HepG2 (cell line): ENCODE data around the gene PSMD12. TPM values are rescaled to one million over a fixed set of nuclear protein-coding genes. Genes with fewer than 3 reads are reported as not detected.

Experiments
- ARNT2 ChIP-seq: sonication (generic); formaldehyde crosslinking; IDR thresholded peaks from 2 replicates; pipeline ENCODE4 v1.8.0; 2022; ENCODE audit warnings: mild to moderate bottlenecking, low read depth, missing genetic modification reagents, moderate library complexity
- ESRRA ChIP-seq: sonication (generic); formaldehyde crosslinking; IDR thresholded peaks from 2 replicates; pipeline ENCODE4 v1.5.1; 2020; ENCODE audit warnings: mild to moderate bottlenecking, low read depth, missing genetic modification reagents
- GATAD1 ChIP-seq: IDR thresholded peaks from 2 replicates; pipeline ENCODE4 v1.6.1; 2016; ENCODE audit warnings: missing genetic modification reagents, missing compliant biosample characterization
- IKZF4 ChIP-seq: sonication (generic); formaldehyde crosslinking; IDR thresholded peaks from 2 replicates; pipeline ENCODE4 v1.5.1; 2020; ENCODE audit warnings: borderline replicate concordance, mild to moderate bottlenecking, low read depth, missing genetic modification reagents; ENCODE audit errors: not compliant biosample characterization
- NFKBIZ ChIP-seq: IDR thresholded peaks from 2 replicates; pipeline ENCODE4 v1.6.1; 2018; ENCODE audit warnings: missing genetic modification reagents, missing compliant biosample characterization
- SMC3 ChIP-seq: IDR thresholded peaks from 2 replicates; pipeline ENCODE4 v1.6.1; 2011; ENCODE audit warnings: low read length, improper control_type of control experiment
- SNAI1 ChIP-seq: sonication (generic); formaldehyde crosslinking; IDR thresholded peaks from 2 replicates; pipeline ENCODE4 v1.5.0; 2020; ENCODE audit warnings: mild to moderate bottlenecking, missing genetic modification reagents, borderline replicate concordance
- TEAD2 ChIP-seq: sonication (generic); formaldehyde crosslinking; IDR thresholded peaks from 2 replicates; pipeline ENCODE4 v1.9.0; 2021; ENCODE audit warnings: missing genetic modification reagents
- YEATS4 ChIP-seq: sonication (generic); formaldehyde crosslinking; IDR thresholded peaks from 2 replicates; pipeline ENCODE4 v1.4.0; 2020; ENCODE audit warnings: missing genetic modification reagents, borderline replicate concordance
- ZFP82 ChIP-seq: sonication (generic); formaldehyde crosslinking; IDR thresholded peaks from 2 replicates; pipeline ENCODE4 v1.5.1; 2020; ENCODE audit warnings: mild to moderate bottlenecking, missing genetic modification reagents, borderline replicate concordance
- ZNF17 ChIP-seq: sonication (generic); formaldehyde crosslinking; IDR thresholded peaks from 2 replicates; pipeline ENCODE4 v1.5.0; 2020; ENCODE audit warnings: mild to moderate bottlenecking, missing genetic modification reagents
- ZNF235 ChIP-seq: sonication (generic); formaldehyde crosslinking; IDR thresholded peaks from 2 replicates; pipeline ENCODE4 v1.8.1; 2023; ENCODE audit warnings: mild to moderate bottlenecking, missing genetic modification reagents, borderline replicate concordance
- ZNF563 ChIP-seq: sonication (generic); formaldehyde crosslinking; IDR thresholded peaks from 2 replicates; pipeline ENCODE4 v1.8.0; 2022; ENCODE audit warnings: mild to moderate bottlenecking, moderate library complexity, missing genetic modification reagents
- ZSCAN9 ChIP-seq: IDR thresholded peaks from 2 replicates; pipeline ENCODE4 v1.6.1; 2016; ENCODE audit warnings: borderline replicate concordance
- polyA plus RNA-seq, 8 experiments: library from polyadenylated mRNA; depleted of rRNA in 3 of 8; stranded (reverse) in 7 of 8; unstranded in 1 of 8; fragments of >200 nt; fragmentation: Illumina TruSeq in 4 of 8; extraction: Trizol in 4 of 8; gene quantifications; 2 replicates each; pipeline versions ENCODE4 v1.2.1 to v1.2.3, GENCODE V29; 2011 to 2016; ENCODE audit warnings: low read depth in 4 of 8, missing spikeins in 1 of 8, mixed read lengths in 1 of 8; ENCODE audit not compliant: insufficient read depth in 1 of 8
- total RNA-seq, 5 experiments: library from RNA; depleted of rRNA; stranded (reverse); fragments of >200 nt; fragmentation: Illumina TruSeq; extraction: Trizol; gene quantifications; 2 replicates each; pipeline ENCODE4 v1.2.3, GENCODE V29; 2016; ENCODE audit warnings: low read depth in 1 of 5
- TF ChIP-seq, protein P1 (sequence below): conservative IDR thresholded peaks from 2 replicates; pipeline ENCODE4 v1.6.1; 2018; ENCODE audit warnings: missing genetic modification reagents
- TF ChIP-seq, protein P2 (sequence below): sonication (generic); formaldehyde crosslinking; IDR thresholded peaks from 2 replicates; pipeline ENCODE4 v1.4.0; 2020; ENCODE audit warnings: mild to moderate bottlenecking, missing genetic modification reagents
- TF ChIP-seq, protein P3 (sequence below): sonication (generic); formaldehyde crosslinking; IDR thresholded peaks from 2 replicates; pipeline ENCODE4 v1.5.1; 2020; ENCODE audit warnings: mild to moderate bottlenecking, missing genetic modification reagents
- TF ChIP-seq, protein P4 (sequence below): sonication (generic); formaldehyde crosslinking; IDR thresholded peaks from 2 replicates; pipeline ENCODE4 v1.5.0; 2020; ENCODE audit warnings: mild to moderate bottlenecking, missing genetic modification reagents

PSMD12 gene
- total and polyA plus RNA-seq, 2 of the 13 experiments (the other 11 are each of a cell fraction or from before 2014, with no cell fraction given), result 27.4 to 71.7 TPM

DNA sequence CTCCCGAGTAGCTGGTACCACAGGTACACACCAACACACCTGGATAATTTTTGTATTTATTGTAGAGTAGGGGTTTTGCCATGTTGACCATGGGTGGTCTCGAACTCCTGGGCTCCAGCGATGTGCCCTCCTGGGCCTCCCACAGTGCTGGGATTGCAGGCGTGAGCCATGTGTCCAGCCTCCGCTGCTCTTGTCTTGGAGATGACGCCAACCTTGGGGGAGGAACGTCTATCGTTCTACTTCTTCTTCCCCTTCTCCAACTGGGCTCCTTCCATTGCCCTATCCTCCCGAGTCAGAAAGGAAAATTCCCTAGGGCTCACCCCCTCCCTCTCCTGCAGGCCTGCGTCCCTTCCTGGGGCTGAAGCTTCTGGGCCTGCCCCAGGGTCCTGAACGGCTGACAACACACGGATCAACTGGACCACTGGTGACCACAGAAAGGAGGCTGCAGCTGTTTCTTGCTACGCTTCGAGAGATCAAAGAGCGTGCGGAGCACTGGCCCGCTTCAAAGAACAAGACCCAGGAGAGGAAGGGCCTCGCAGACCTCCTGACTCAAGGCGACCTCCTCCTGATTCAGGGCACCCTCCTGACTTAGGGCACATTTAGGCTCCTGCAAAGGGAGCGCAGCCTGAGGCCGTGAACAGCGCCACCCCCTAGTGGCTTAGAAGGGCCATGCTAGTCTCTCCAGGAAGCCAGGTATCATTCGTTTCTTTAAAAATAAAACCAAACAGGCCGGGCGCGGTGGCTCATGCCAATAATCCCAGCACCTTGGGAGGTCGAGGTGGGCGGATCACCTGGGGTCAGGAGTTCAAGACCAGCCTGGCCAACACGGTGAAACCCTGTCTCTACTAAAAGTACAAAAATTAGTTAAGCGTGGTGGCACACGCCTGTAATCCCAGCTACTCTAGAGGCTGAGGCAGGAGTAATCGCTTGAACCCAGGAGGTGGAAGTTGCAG is 72.8 kb downstream of the PSMD12 start (continued):
- TF ChIP-seq, protein P1, sequence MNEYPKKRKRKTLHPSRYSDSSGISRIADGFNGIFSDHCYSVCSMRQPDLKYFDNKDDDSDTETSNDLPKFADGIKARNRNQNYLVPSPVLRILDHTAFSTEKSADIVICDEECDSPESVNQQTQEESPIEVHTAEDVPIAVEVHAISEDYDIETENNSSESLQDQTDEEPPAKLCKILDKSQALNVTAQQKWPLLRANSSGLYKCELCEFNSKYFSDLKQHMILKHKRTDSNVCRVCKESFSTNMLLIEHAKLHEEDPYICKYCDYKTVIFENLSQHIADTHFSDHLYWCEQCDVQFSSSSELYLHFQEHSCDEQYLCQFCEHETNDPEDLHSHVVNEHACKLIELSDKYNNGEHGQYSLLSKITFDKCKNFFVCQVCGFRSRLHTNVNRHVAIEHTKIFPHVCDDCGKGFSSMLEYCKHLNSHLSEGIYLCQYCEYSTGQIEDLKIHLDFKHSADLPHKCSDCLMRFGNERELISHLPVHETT (CRISPR knock-in tag), result no peak
- TF ChIP-seq, protein P2, sequence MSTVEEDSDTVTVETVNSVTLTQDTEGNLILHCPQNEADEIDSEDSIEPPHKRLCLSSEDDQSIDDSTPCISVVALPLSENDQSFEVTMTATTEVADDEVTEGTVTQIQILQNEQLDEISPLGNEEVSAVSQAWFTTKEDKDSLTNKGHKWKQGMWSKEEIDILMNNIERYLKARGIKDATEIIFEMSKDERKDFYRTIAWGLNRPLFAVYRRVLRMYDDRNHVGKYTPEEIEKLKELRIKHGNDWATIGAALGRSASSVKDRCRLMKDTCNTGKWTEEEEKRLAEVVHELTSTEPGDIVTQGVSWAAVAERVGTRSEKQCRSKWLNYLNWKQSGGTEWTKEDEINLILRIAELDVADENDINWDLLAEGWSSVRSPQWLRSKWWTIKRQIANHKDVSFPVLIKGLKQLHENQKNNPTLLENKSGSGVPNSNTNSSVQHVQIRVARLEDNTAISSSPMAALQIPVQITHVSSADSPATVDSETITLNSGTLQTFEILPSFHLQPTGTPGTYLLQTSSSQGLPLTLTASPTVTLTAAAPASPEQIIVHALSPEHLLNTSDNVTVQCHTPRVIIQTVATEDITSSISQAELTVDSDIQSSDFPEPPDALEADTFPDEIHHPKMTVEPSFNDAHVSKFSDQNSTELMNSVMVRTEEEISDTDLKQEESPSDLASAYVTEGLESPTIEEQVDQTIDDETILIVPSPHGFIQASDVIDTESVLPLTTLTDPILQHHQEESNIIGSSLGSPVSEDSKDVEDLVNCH (CRISPR knock-in tag), result no peak
- TF ChIP-seq SMC3 (peak; percentile 79), YEATS4 (no peak), ZSCAN9 (CRISPR knock-in tag) (no peak; the same call in 1 of the 2 replicates), ZNF563 (CRISPR knock-in tag) (no peak), SNAI1 (CRISPR knock-in tag) (no peak), ZFP82 (no peak), GATAD1 (peak; percentile 42), TEAD2 (CRISPR knock-in tag) (no peak), ZNF235 (CRISPR knock-in tag) (no peak), ARNT2 (CRISPR knock-in tag) (0 out of 2 replicates have a peak, but pooled peaks have one; percentile 37), IKZF4 (CRISPR knock-in tag) (peak; percentile 56), NFKBIZ (CRISPR knock-in tag) (0 out of 2 replicates have a peak, but pooled peaks have one; percentile 52), ZNF17 (no peak), ESRRA (CRISPR knock-in tag) (no peak)
- TF ChIP-seq, protein P3, sequence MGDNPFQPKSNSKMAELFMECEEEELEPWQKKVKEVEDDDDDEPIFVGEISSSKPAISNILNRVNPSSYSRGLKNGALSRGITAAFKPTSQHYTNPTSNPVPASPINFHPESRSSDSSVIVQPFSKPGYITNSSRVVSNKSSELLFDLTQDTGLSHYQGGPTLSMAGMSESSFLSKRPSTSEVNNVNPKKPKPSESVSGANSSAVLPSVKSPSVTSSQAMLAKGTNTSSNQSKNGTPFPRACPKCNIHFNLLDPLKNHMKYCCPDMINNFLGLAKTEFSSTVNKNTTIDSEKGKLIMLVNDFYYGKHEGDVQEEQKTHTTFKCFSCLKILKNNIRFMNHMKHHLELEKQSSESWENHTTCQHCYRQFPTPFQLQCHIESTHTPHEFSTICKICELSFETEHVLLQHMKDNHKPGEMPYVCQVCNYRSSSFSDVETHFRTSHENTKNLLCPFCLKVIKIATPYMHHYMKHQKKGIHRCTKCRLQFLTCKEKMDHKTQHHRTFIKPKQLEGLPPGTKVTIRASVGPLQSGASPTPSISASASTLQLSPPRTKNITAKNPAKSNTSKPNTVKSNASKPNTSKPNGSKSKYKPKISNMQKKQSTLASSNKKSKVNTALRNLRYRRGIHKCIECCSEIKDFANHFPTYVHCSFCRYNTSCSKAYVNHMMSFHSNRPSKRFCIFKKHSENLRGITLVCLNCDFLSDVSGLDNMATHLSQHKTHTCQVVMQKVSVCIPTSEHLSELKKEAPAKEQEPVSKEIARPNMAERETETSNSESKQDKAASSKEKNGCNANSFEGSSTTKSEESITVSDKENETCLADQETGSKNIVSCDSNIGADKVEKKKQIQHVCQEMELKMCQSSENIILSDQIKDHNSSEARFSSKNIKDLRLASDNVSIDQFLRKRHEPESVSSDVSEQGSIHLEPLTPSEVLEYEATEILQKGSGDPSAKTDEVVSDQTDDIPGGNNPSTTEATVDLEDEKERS (CRISPR knock-in tag), result 0 out of 2 replicates have a peak, but pooled peaks have one; percentile 52
- TF ChIP-seq, protein P4, sequence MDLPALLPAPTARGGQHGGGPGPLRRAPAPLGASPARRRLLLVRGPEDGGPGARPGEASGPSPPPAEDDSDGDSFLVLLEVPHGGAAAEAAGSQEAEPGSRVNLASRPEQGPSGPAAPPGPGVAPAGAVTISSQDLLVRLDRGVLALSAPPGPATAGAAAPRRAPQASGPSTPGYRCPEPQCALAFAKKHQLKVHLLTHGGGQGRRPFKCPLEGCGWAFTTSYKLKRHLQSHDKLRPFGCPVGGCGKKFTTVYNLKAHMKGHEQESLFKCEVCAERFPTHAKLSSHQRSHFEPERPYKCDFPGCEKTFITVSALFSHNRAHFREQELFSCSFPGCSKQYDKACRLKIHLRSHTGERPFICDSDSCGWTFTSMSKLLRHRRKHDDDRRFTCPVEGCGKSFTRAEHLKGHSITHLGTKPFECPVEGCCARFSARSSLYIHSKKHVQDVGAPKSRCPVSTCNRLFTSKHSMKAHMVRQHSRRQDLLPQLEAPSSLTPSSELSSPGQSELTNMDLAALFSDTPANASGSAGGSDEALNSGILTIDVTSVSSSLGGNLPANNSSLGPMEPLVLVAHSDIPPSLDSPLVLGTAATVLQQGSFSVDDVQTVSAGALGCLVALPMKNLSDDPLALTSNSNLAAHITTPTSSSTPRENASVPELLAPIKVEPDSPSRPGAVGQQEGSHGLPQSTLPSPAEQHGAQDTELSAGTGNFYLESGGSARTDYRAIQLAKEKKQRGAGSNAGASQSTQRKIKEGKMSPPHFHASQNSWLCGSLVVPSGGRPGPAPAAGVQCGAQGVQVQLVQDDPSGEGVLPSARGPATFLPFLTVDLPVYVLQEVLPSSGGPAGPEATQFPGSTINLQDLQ (CRISPR knock-in tag), result no peak
